Keratinocyte (primary cell): ENCODE results near the gene MEIS2. TPM values are rescaled to one million over a fixed set of nuclear protein-coding genes. Genes with fewer than 3 reads are reported as not detected.
A peak's percentile ranks its signal among the peaks of the same experiment; 100 is the strongest.

Experiments
- DNase-seq: peaks from one replicate; pipeline ENCODE4 v3.0.0-alpha.2; 2011; ENCODE audit warnings: low read depth, missing footprints, low spot score
- FAIRE-seq: peaks from 2 replicates; lab custom pipeline; 2011; peaks lifted over from hg19 to GRCh38; lab: Jason Lieb, UNC
- H2AFZ ChIP-seq: 2 replicates; pipeline ENCODE4 v1.6.0; 2012; ENCODE audit warnings: low read length, control low read depth, inconsistent platforms; ENCODE audit not compliant: control insufficient read depth
- H3K27ac ChIP-seq: 2 replicates; pipeline ENCODE4 v1.5.1; 2011; ENCODE audit warnings: low read length; ENCODE audit not compliant: control insufficient read depth, insufficient read depth
- H3K27me3 ChIP-seq: 3 replicates; pipeline ENCODE4 v1.6.0; 2011; ENCODE audit warnings: low read length; ENCODE audit not compliant: control insufficient read depth, insufficient read depth; ENCODE audit errors: extremely low read depth
- H3K36me3 ChIP-seq, 2 experiments: 2 replicates in 1 of 2; 3 replicates in 1 of 2; pipeline ENCODE4 v1.5.1; 2011; ENCODE audit warnings: low read length in 2 of 2, mild to moderate bottlenecking in 1 of 2; ENCODE audit not compliant: control insufficient read depth in 2 of 2, insufficient read depth in 2 of 2; ENCODE audit errors: extremely low read depth in 1 of 2
- H3K4me1 ChIP-seq: 3 replicates; pipeline ENCODE4 v1.5.1; 2011; ENCODE audit warnings: low read length; ENCODE audit not compliant: control insufficient read depth, insufficient read depth; ENCODE audit errors: extremely low read depth
- H3K4me2 ChIP-seq: 3 replicates; pipeline ENCODE4 v1.6.0; 2011; ENCODE audit warnings: low read depth, low read length; ENCODE audit not compliant: control insufficient read depth, insufficient read depth; ENCODE audit errors: extremely low read depth
- H3K4me3 ChIP-seq, 3 experiments: fragments of 200-600 bp in 1 of 3; sonication (generic) in 1 of 3; 2 replicates in 2 of 3; 3 replicates in 1 of 3; pipeline ENCODE4 v1.5.1; 2011 to 2016; ENCODE audit warnings: low read length in 3 of 3, mild to moderate bottlenecking in 3 of 3, control low read depth in 2 of 3, inconsistent platforms in 1 of 3, low read depth in 1 of 3, mixed read lengths in 1 of 3, mixed run types in 1 of 3, moderate library complexity in 1 of 3; ENCODE audit not compliant: control insufficient read depth in 2 of 3, insufficient read depth in 2 of 3; ENCODE audit errors: extremely low read depth in 1 of 3
- H3K79me2 ChIP-seq: 2 replicates; pipeline ENCODE4 v1.6.0; 2012; ENCODE audit warnings: low read length; ENCODE audit not compliant: control insufficient read depth, insufficient read depth
- H3K9ac ChIP-seq: 3 replicates; pipeline ENCODE4 v1.6.0; 2011; ENCODE audit warnings: low read length; ENCODE audit not compliant: control insufficient read depth, insufficient read depth; ENCODE audit errors: extremely low read depth
- H3K9me1 ChIP-seq: 3 replicates; pipeline ENCODE4 v1.6.0; 2011; ENCODE audit warnings: low read length; ENCODE audit not compliant: control insufficient read depth, insufficient read depth; ENCODE audit errors: extremely low read depth
- H3K9me3 ChIP-seq: 2 replicates; pipeline ENCODE4 v1.5.1; 2012; ENCODE audit warnings: low read depth, low read length; ENCODE audit not compliant: control insufficient read depth
- H4K20me1 ChIP-seq: 3 replicates; pipeline ENCODE4 v1.6.0; 2011; ENCODE audit warnings: low read length; ENCODE audit not compliant: control insufficient read depth, insufficient read depth; ENCODE audit errors: extremely low read depth
- EZH2 ChIP-seq: IDR thresholded peaks from one replicate; pipeline ENCODE4 v1.6.1; 2012; ENCODE audit warnings: inconsistent platforms, mild to moderate bottlenecking, low read length, moderate library complexity
- dilution Hi-C: fragments of 300-500 bp; cut with MboI; formaldehyde crosslinking; loops from one replicate; pipeline ENCODE4 v1.7.0; 2020; ENCODE audit warnings: low sequenced_read_pairs; ENCODE audit not compliant: extremely low pct_ligation_motif_present
- polyA plus RNA-seq, 5 experiments: library from polyadenylated mRNA; depleted of rRNA in 3 of 5; stranded (reverse) in 3 of 5; stranded (forward) in 1 of 5; unstranded in 1 of 5; fragments of >200 nt; gene quantifications; 1 replicate in 1 of 5; 2 replicates in 3 of 5; 3 replicates in 1 of 5; pipeline versions ENCODE4 v1.2.1 to v1.2.3, GENCODE V29; 2011 to 2012; ENCODE audit warnings: missing spikeins in 2 of 5, low read depth in 1 of 5, low replicate concordance in 1 of 5
- TF ChIP-seq, protein P1 (sequence below), 3 experiments: IDR thresholded peaks in 1 of 3; conservative IDR thresholded peaks in 1 of 3; optimal IDR thresholded peaks in 1 of 3; 2 replicates in 2 of 3; 3 replicates in 1 of 3; pipeline versions ENCODE3 to v1.5.1; 2011; ENCODE audit warnings: low read length in 3 of 3, mild to moderate bottlenecking in 3 of 3, moderate library complexity in 2 of 3, control low read depth in 1 of 3, inconsistent platforms in 1 of 3; ENCODE audit not compliant: insufficient read depth in 2 of 3; ENCODE audit errors: extremely low read depth in 1 of 3

Gene MEIS2
- polyA plus RNA-seq, 1 donor (not counting 4 experiments of a cell fraction or from before 2014, with no cell fraction given): 11.4 TPM

GRCh38 chr15:36886701-36887100 lies 213.6 kb downstream of the MEIS2 start:
- H3K36me3 ChIP-seq: no peaks in the 10 kb centered on the region
- H3K9me1 ChIP-seq: no peaks in the 10 kb centered on the region
- no peaks in the 10 kb centered on the region for H4K20me1 ChIP-seq
- no peak overlapping the region for H3K27ac ChIP-seq
- H3K4me2 ChIP-seq: peak overlapping the region; percentile 91
- no peaks in the 10 kb centered on the region for H3K79me2 ChIP-seq
- FAIRE-seq (no peak), DNase-seq (no peak)
- no peaks in the 10 kb centered on the region for H3K9me3 ChIP-seq
- H2AFZ ChIP-seq: no peak overlapping the region
- H3K4me3 ChIP-seq: no peak overlapping the region
- peaks cover 49% of the 10 kb centered on the region for H3K27me3 ChIP-seq
- peaks cover 16% of the 10 kb centered on the region for H3K4me1 ChIP-seq
- no peak for TF ChIP-seq EZH2
- TF ChIP-seq, protein P1, sequence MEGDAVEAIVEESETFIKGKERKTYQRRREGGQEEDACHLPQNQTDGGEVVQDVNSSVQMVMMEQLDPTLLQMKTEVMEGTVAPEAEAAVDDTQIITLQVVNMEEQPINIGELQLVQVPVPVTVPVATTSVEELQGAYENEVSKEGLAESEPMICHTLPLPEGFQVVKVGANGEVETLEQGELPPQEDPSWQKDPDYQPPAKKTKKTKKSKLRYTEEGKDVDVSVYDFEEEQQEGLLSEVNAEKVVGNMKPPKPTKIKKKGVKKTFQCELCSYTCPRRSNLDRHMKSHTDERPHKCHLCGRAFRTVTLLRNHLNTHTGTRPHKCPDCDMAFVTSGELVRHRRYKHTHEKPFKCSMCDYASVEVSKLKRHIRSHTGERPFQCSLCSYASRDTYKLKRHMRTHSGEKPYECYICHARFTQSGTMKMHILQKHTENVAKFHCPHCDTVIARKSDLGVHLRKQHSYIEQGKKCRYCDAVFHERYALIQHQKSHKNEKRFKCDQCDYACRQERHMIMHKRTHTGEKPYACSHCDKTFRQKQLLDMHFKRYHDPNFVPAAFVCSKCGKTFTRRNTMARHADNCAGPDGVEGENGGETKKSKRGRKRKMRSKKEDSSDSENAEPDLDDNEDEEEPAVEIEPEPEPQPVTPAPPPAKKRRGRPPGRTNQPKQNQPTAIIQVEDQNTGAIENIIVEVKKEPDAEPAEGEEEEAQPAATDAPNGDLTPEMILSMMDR (optimal IDR thresholded peaks at IDR 0.05 in 1 of 3, IDR thresholded peaks at IDR 0.05 in 1 of 3, conservative IDR thresholded peaks at IDR 0.05 in 1 of 3; ENCODE audit: extremely low read depth in 1 of 3, insufficient read depth in 2 of 3, low read length in 3 of 3): no peak
- dilution Hi-C loops: no loop called here
- H3K9ac ChIP-seq: no peak overlapping the region

- peaks cover 54% of the 10 kb centered on the region for H3K27me3 ChIP-seq
- dilution Hi-C loops: no loop called here
Observed at GRCh38 chr15:36886191-36886590, 214.2 kb downstream of the MEIS2 start.

More at GRCh38 chr15:36886191-36886590, 214.2 kb downstream of the MEIS2 start:
- no peak overlapping the region for H3K27ac ChIP-seq
- no peak for FAIRE-seq
- no peaks in the 10 kb centered on the region for H4K20me1 ChIP-seq
- no peak overlapping the region for H2AFZ ChIP-seq
- no peak for DNase-seq
- no peak overlapping the region for H3K9ac ChIP-seq
- no peak overlapping the region for H3K4me2 ChIP-seq
- no peaks in the 10 kb centered on the region for H3K79me2 ChIP-seq
- TF ChIP-seq EZH2: no peak
- TF ChIP-seq, protein P1 (optimal IDR thresholded peaks at IDR 0.05 in 1 of 3, IDR thresholded peaks at IDR 0.05 in 1 of 3, conservative IDR thresholded peaks at IDR 0.05 in 1 of 3; ENCODE audit: extremely low read depth in 1 of 3, insufficient read depth in 2 of 3, low read length in 3 of 3): no peak
- peaks cover 16% of the 10 kb centered on the region for H3K4me1 ChIP-seq
- no peaks in the 10 kb centered on the region for H3K36me3 ChIP-seq
- no peak overlapping the region for H3K4me3 ChIP-seq
- no peaks in the 10 kb centered on the region for H3K9me1 ChIP-seq
- no peaks in the 10 kb centered on the region for H3K9me3 ChIP-seq
